CD14-positive monocyte (primary cell): ENCODE results near the gene MATN4. TPM values are rescaled to one million over a fixed set of nuclear protein-coding genes. Genes with fewer than 3 reads are reported as not detected.

Experiments used
- DNase-seq, 3 donors: peaks; one replicate each; pipeline ENCODE4 v3.0.0-alpha.2; 2011 to 2022
- H2AFZ ChIP-seq: 2 replicates; pipeline ENCODE4 v1.6.0; 2012; ENCODE audit warnings: mild to moderate bottlenecking, low read depth, low read length, inconsistent platforms; ENCODE audit not compliant: insufficient read depth, poor library complexity, severe bottlenecking
- H3K27ac ChIP-seq, 2 donors: 1 replicate in 1 of 2; 2 replicates in 1 of 2; pipeline ENCODE4 v1.5.1; 2012 to 2013; ENCODE audit warnings: low read length in 2 of 2, control low read depth in 1 of 2, inconsistent platforms in 1 of 2, low read depth in 1 of 2, mild to moderate bottlenecking in 1 of 2
- H3K27me3 ChIP-seq, 2 donors: one replicate each; pipeline versions ENCODE4 v1.6.0 to v1.6.1; 2011 to 2013; ENCODE audit warnings: low read length in 2 of 2; ENCODE audit not compliant: control insufficient read depth in 2 of 2, insufficient read depth in 2 of 2
- H3K36me3 ChIP-seq, 2 donors: replicated peaks in 1 of 2; 1 replicate in 1 of 2; 2 replicates in 1 of 2; pipeline versions ENCODE4 v1.5.1 to v1.6.1; 2012 to 2013; ENCODE audit warnings: low read length in 2 of 2, control low read depth in 1 of 2, inconsistent platforms in 1 of 2, mild to moderate bottlenecking in 1 of 2; ENCODE audit not compliant: insufficient read depth in 2 of 2, control insufficient read depth in 1 of 2
- H3K4me1 ChIP-seq, 2 donors: 1 replicate in 1 of 2; 2 replicates in 1 of 2; pipeline versions ENCODE4 v1.5.1 to v1.6.1; 2012 to 2013; ENCODE audit warnings: low read length in 2 of 2, control low read depth in 1 of 2, inconsistent platforms in 1 of 2, mild to moderate bottlenecking in 1 of 2, moderate library complexity in 1 of 2; ENCODE audit not compliant: insufficient read depth in 2 of 2, control insufficient read depth in 1 of 2
- H3K4me2 ChIP-seq: replicated peaks from 2 replicates; pipeline ENCODE3; 2012; ENCODE audit warnings: low read length, moderate library complexity, mild to moderate bottlenecking; ENCODE audit not compliant: poor library complexity, severe bottlenecking; ENCODE audit errors: extremely low read depth
- H3K4me3 ChIP-seq, 3 experiments: fragments of 200-600 bp in 1 of 3; sonication (generic) in 1 of 3; replicated peaks in 1 of 3; 1 replicate in 2 of 3; 2 replicates in 1 of 3; pipeline ENCODE4 v1.5.1; 2011 to 2013; ENCODE audit warnings: low read length in 3 of 3, mild to moderate bottlenecking in 3 of 3, control low read depth in 2 of 3, low read depth in 2 of 3, inconsistent platforms in 1 of 3, moderate library complexity in 1 of 3
- H3K79me2 ChIP-seq: 2 replicates; pipeline ENCODE4 v1.6.0; 2012; ENCODE audit warnings: mild to moderate bottlenecking, control low read depth, inconsistent platforms, low read length, moderate library complexity; ENCODE audit not compliant: insufficient read depth
- H3K9ac ChIP-seq: 2 replicates; pipeline ENCODE4 v1.6.0; 2017; ENCODE audit warnings: low read length, mild to moderate bottlenecking; ENCODE audit not compliant: insufficient read depth, poor library complexity, severe bottlenecking
- H3K9me3 ChIP-seq, 2 donors: replicated peaks in 1 of 2; 1 replicate in 1 of 2; 2 replicates in 1 of 2; pipeline versions ENCODE4 v1.5.1 to v1.6.1; 2012 to 2013; ENCODE audit warnings: low read length in 2 of 2, control low read depth in 1 of 2; ENCODE audit not compliant: control insufficient read depth in 1 of 2, insufficient read depth in 1 of 2
- H4K20me1 ChIP-seq: 2 replicates; pipeline ENCODE4 v1.6.0; 2012; ENCODE audit warnings: mild to moderate bottlenecking, low read length, control low read depth, moderate library complexity; ENCODE audit not compliant: insufficient read depth
- H3K27ac Mint-ChIP-seq, 7 donors: one replicate each; pipeline ENCODE4 v1.8.0; 2020; ENCODE audit warnings: mild to moderate bottlenecking in 7 of 7, mixed read lengths in 7 of 7, moderate library complexity in 6 of 7, inconsistent platforms in 2 of 7
- H3K27me3 Mint-ChIP-seq, 3 donors: one replicate each; pipeline ENCODE4 v1.8.0; 2021 to 2022; ENCODE audit warnings: low read depth in 3 of 3, mild to moderate bottlenecking in 3 of 3, mixed read lengths in 3 of 3, moderate library complexity in 3 of 3, inconsistent platforms in 1 of 3
- H3K36me3 Mint-ChIP-seq, 2 donors: one replicate each; pipeline ENCODE4 v1.8.0; 2020; ENCODE audit warnings: mixed read lengths in 2 of 2, inconsistent platforms in 1 of 2, mild to moderate bottlenecking in 1 of 2
- H3K4me1 Mint-ChIP-seq: one replicate; pipeline ENCODE4 v1.8.0; 2020; ENCODE audit warnings: mild to moderate bottlenecking, mixed read lengths
- H3K4me3 Mint-ChIP-seq, 2 donors: one replicate each; pipeline ENCODE4 v1.8.0; 2020; ENCODE audit warnings: mild to moderate bottlenecking in 2 of 2, mixed read lengths in 2 of 2, moderate library complexity in 1 of 2
- H3K9me3 Mint-ChIP-seq, 7 donors: one replicate each; pipeline ENCODE4 v1.8.0; 2020 to 2022; ENCODE audit warnings: mixed read lengths in 7 of 7, mild to moderate bottlenecking in 6 of 7, moderate library complexity in 6 of 7, inconsistent platforms in 2 of 7
- WGBS: methylation state at CpG from one replicate; pipeline ENCODE4 v1.1.5; 2013; ENCODE audit warnings: missing lambda C conversion rate; ENCODE audit not compliant: insufficient coverage; 5-methylcytosine and 5-hydroxymethylcytosine counted together
- intact Hi-C, 2 donors: fragments of 100-400 bp; cut with micrococcal nuclease; formaldehyde crosslinking; loops; one replicate each; pipeline versions ENCODE4 v1.15.0 to v1.15.1; 2023
- polyA plus RNA-seq, 3 donors: library from polyadenylated mRNA; depleted of rRNA in 1 of 3; unstranded in 2 of 3; stranded (reverse) in 1 of 3; fragments of 300-500 nt in 2 of 3; fragments of >200 nt in 1 of 3; fragmentation: Illumina TruSeq in 2 of 3; gene quantifications; 1 replicate in 2 of 3; 2 replicates in 1 of 3; pipeline ENCODE4 v1.2.3, GENCODE V29; 2012 to 2021
- TF ChIP-seq, protein P1 (sequence below): fragments of 200-600 bp; IDR thresholded peaks from one replicate; pipeline ENCODE4 v1.8.0; 2022; ENCODE audit warnings: antibody characterized with exemption, mild to moderate bottlenecking

The MATN4 gene
- polyA plus RNA-seq, 3 donors, result not detected

DNA sequence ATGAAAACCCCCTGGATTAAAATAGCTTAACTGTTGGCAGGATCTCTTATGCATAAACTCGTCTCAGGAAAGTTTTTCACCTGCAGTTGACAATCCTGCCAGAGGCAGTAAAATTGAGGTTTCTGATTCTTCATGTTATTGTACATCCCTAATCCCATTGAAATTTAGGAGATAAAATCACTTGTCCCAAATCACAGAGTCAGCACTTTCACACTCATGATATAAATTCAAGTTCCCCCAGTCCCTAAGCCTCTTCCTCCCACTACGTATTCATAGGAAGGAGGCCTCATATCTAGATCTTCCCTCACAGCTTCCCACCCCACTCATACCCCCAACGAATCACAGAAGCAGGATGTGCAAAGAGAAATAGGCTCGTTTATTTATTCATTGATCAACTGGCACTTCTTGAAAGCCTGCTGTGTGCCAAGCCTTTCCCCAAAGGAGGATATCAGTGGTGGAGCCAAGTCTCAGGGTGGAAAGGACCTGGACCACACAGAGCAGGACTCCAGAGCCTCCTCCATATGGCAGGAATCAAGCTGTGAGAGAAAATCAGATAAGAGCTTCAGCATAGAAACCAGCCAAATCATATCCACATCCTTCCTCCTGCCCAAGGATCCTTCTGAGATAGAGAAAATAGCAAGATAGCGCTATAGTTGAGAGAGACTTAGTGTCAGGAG is 56.1 kb downstream of the MATN4 start:
- H3K9me3 Mint-ChIP-seq, result peaks cover 0 to 3% (median 0%) of the 10 kb centered on the region in 7 donors
- H2AFZ ChIP-seq, result peak overlapping the region; percentile 30
- DNase-seq, result no peak
- no peaks in the 10 kb centered on the region for H3K79me2 ChIP-seq
- H3K4me1 Mint-ChIP-seq, result peaks cover 41% of the 10 kb centered on the region
- TF ChIP-seq, protein P1, sequence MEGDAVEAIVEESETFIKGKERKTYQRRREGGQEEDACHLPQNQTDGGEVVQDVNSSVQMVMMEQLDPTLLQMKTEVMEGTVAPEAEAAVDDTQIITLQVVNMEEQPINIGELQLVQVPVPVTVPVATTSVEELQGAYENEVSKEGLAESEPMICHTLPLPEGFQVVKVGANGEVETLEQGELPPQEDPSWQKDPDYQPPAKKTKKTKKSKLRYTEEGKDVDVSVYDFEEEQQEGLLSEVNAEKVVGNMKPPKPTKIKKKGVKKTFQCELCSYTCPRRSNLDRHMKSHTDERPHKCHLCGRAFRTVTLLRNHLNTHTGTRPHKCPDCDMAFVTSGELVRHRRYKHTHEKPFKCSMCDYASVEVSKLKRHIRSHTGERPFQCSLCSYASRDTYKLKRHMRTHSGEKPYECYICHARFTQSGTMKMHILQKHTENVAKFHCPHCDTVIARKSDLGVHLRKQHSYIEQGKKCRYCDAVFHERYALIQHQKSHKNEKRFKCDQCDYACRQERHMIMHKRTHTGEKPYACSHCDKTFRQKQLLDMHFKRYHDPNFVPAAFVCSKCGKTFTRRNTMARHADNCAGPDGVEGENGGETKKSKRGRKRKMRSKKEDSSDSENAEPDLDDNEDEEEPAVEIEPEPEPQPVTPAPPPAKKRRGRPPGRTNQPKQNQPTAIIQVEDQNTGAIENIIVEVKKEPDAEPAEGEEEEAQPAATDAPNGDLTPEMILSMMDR, result no peak
- H3K36me3 ChIP-seq, result no peaks in the 10 kb centered on the region
- H3K27ac ChIP-seq, result no peak overlapping the region
- whole genome bisulfite sequencing, result 0% methylated on average over 1 of the region's 5 CpGs
- H3K27ac Mint-ChIP-seq, result no peak overlapping the region
- H3K9me3 ChIP-seq, result no peaks in the 10 kb centered on the region
- no peak overlapping the region for H3K4me3 ChIP-seq
- no peak overlapping the region for H3K9ac ChIP-seq
- H3K36me3 Mint-ChIP-seq, result no peaks in the 10 kb centered on the region
- H3K4me1 ChIP-seq, result peaks cover 30 to 38% of the 10 kb centered on the region in 2 donors
- intact Hi-C loops, result no loop called here
- no peak overlapping the region for H3K4me3 Mint-ChIP-seq
- H3K27me3 Mint-ChIP-seq, result peaks cover 1 to 6% (median 2%) of the 10 kb centered on the region in 3 donors
- H4K20me1 ChIP-seq, result no peaks in the 10 kb centered on the region
- no peaks in the 10 kb centered on the region for H3K27me3 ChIP-seq
- H3K4me2 ChIP-seq, result no peak overlapping the region

DNA sequence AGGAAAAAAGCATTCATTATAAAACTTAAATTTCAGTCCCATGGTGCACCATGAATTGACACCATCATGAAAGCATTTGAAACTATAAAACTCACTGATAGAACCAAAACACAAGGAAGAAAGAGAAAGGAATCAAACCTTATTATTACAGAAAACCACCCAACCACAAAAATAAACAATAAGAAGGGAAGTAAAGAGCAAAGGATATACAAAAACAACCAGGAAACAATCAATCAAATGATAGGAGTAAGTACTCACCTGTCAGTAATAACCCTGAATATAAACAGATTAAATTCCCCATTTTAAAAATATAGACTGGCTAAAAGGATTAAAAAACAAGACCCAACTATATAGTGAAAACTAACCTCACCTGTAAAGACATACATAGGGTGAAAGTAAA is 59.5 kb downstream of the MATN4 start:
- Histone ChIP-seq H2AFZ (no peak overlapping the region), H3K9ac (no peak overlapping the region), H4K20me1 (no peaks in the 10 kb centered on the region), H3K27ac (no peak overlapping the region), H3K4me2 (no peak overlapping the region), H3K27me3 (no peaks in the 10 kb centered on the region), H3K36me3 (no peaks in the 10 kb centered on the region), H3K9me3 (no peaks in the 10 kb centered on the region), H3K4me1 (peaks cover 7 to 9% of the 10 kb centered on the region in 2 donors), H3K4me3 (no peak overlapping the region), H3K79me2 (no peaks in the 10 kb centered on the region)
- Mint-ChIP-seq H3K36me3 (no peaks in the 10 kb centered on the region), H3K27me3 (peaks cover 5 to 11% (median 6%) of the 10 kb centered on the region in 3 donors), H3K4me1 (peaks cover 21% of the 10 kb centered on the region), H3K4me3 (no peak overlapping the region), H3K9me3 (peaks cover 0 to 3% (median 0%) of the 10 kb centered on the region in 7 donors), H3K27ac (no peak overlapping the region)
- no peak for DNase-seq
- TF ChIP-seq, protein P1, result no peak
- intact Hi-C loops, result no loop called here
